ENCODE data around the gene TMEM219.
A peak's percentile ranks its signal among the peaks of the same experiment; 100 is the strongest.

The TMEM219 gene

DNA sequence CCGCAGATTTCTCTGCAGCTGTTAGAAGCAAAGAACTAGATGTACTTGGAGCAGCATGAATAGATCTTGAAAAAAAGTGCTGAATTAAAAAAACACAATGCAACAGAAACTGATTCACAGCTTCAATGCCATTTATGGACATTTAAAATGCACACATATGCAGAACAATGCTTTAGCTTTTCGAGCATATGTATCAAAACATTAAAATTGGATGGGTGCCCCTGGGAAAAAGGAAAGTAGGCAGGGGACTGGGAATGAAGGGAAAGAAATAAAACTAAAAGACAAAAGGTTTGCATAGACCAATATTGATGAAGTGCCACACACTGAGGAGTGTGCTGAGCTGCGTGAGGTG is 40.9 kb upstream of the TMEM219 start:
- TF ChIP-seq, protein P1, sequence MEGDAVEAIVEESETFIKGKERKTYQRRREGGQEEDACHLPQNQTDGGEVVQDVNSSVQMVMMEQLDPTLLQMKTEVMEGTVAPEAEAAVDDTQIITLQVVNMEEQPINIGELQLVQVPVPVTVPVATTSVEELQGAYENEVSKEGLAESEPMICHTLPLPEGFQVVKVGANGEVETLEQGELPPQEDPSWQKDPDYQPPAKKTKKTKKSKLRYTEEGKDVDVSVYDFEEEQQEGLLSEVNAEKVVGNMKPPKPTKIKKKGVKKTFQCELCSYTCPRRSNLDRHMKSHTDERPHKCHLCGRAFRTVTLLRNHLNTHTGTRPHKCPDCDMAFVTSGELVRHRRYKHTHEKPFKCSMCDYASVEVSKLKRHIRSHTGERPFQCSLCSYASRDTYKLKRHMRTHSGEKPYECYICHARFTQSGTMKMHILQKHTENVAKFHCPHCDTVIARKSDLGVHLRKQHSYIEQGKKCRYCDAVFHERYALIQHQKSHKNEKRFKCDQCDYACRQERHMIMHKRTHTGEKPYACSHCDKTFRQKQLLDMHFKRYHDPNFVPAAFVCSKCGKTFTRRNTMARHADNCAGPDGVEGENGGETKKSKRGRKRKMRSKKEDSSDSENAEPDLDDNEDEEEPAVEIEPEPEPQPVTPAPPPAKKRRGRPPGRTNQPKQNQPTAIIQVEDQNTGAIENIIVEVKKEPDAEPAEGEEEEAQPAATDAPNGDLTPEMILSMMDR (IDR thresholded peaks at IDR 0.05; ENCODE audit: insufficient read depth, low read depth, low read length, missing control alignments) = no peak
- no peak overlapping the region for H3K4me3 ChIP-seq (ENCODE audit: low read depth, low read length)
- no peak for DNase-seq (ENCODE audit: low read depth)

- DNase-seq (ENCODE audit: low read depth) = no peak
- H3K4me3 ChIP-seq (ENCODE audit: low read depth, low read length) = no peak overlapping the region
- TF ChIP-seq, protein P1 (IDR thresholded peaks at IDR 0.05; ENCODE audit: insufficient read depth, low read depth, low read length, missing control alignments) = no peak
Measured at GRCh38 chr16:29922326-29922725, 39.6 kb upstream of the TMEM219 start.

DNA sequence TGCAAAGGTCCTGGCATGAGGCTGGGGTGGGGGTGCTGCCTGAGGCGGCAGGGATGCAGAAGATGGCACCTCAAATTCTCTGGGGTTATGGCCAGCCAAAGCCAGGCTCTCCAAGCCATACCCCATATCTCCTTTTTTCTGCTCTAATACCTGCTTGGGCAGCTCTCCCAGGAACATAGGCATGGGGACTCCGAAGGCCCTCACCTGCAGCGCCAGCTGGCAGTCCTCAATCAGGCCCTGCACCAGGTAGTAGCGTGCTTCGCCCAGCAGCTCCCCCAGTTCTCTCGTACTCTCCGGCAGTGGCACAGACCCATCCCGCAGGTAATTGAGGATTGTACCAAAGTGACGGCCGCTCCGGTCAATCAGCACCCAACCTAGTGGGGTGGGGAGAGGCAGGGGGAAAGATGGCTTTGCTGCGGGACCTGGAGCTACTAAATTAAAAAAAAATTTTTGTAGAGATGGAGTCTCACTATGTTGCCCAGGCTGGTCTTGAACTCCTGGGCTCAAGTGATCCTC is 38.8 kb upstream of the TMEM219 start:
- no peak overlapping the region for H3K4me3 ChIP-seq (ENCODE audit: low read depth, low read length)
- no peak for DNase-seq (ENCODE audit: low read depth)
- TF ChIP-seq, protein P1 (IDR thresholded peaks at IDR 0.05; ENCODE audit: insufficient read depth, low read depth, low read length, missing control alignments) = no peak

DNA sequence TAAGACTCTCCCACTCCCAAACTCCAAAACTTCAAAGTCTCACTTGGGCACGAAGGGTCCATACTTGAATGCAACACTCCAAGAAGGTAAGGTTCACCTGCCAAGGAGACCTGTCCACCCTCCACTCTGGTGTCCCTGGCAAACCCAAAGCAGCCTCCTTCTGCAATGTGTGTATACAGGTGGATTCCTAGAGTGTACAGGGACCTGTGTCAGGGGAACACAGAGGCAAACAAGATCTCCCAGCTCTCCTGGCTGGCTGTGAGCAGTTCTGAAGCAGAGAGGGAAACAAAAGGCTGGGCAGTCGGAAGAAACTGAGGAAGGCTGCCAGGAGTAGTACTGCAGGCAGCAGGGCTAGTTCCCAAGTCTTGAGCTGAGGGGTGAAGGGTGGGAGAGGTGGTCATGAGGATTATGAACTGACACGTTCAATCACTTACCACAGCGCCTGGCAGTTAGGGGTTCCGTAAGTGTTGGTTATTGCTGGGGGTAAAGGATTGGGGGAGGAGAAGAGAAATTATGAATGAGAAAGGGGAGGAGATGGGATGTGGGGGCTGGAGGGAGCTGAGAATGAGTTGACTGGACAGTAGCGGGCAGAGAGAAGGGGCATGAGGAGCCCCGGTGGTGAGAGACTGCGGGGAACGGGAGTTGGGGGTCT is 36.6 kb upstream of the TMEM219 start:
- peak; percentile 18 for DNase-seq (ENCODE audit: low read depth)

DNA sequence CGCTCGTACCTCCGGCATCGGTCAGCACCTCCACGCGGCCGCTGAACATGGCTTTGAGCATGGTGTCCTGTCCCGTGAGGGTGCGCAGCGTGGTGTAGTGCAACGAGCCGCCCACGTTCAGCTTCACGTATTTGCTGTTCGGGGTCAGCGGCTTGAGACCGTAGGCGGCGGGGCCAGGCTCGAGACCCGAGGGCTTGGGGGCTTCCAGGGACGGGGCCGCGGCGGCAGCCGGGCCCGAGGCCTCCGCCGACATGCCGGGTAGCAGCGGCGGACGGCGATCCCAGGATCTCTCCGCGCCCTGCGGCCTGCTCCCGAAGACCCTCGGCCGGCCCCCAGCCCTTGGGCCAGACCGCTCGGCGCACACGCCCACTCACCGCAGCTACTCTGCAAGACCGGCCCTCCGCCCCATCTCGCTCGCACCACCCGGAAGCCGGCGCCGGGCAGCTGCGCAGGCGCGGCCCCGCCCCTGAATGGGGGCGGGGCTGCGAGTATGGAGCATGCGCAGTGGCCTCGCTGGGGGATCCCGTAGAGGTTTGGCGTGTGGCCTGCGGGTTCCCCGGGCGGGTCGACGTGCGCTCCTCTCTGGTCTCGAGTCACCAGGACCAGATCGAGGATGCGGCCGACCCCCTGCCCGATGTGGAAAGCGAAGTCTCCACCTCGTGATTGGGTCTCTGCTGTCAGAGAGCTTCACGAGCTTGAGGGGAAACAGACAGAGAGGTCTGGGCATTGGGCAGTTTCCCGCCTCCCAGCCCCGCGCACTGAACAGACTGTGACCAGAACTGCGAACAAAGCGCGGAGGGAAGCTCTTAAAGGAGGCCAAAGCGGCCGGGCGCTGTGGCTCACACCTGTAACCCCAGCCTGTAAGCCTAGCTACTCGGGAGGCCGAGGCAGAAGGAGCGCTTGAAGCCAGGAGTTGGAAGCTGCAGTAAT is 35.8 kb upstream of the TMEM219 start, which contains the start of gene KCTD13:
Gene KCTD13, minus strand, starts transcription at position 446 of the 930 bp plus-strand sequence. Its CDS starts 193 bp downstream, at position 253.
- peak; percentile 91 for DNase-seq (ENCODE audit: low read depth)
- peak within 1 kb of the TSS; percentile 54 for H3K4me3 ChIP-seq (ENCODE audit: low read depth, low read length)
- TF ChIP-seq, protein P1 (IDR thresholded peaks at IDR 0.05; ENCODE audit: insufficient read depth, low read depth, low read length, missing control alignments) = no peak

More for the DNA sequence above, 36.6 kb upstream of the TMEM219 start:
- TF ChIP-seq, protein P1 (IDR thresholded peaks at IDR 0.05; ENCODE audit: insufficient read depth, low read depth, low read length, missing control alignments) = no peak
- peak overlapping the region; percentile 54 for H3K4me3 ChIP-seq (ENCODE audit: low read depth, low read length)

DNA sequence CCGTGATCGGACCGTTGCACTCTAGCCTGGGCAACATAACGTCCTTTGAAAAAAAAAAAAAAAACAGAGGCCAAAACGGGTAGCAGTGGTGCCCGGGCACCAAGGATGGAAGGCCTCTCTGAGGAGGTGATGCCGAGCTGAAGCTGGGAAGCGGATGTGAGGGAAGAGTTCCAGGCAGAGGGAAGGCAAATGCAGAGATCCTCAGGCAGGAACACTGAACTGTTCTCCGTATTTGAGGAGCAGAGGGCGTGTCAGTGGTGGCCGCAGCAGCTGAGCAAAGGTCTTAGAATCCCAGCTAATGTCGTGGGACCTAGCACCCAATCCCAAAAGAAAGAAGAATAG is 35.2 kb upstream of the TMEM219 start:
- peak overlapping the region; percentile 54 for H3K4me3 ChIP-seq (ENCODE audit: low read depth, low read length)
- TF ChIP-seq, protein P1 (IDR thresholded peaks at IDR 0.05; ENCODE audit: insufficient read depth, low read depth, low read length, missing control alignments) = no peak
- DNase-seq (ENCODE audit: low read depth) = no peak
